Activated B cell treated with CpG ODN at 0.5 μM for 24 hours (primary cell): ENCODE results near the gene GNB1L. TPM values are rescaled to one million over a fixed set of nuclear protein-coding genes. Genes with fewer than 3 reads are reported as not detected.

Experiments
- ATAC-seq: fragments of 200-7000 bp; cut with Tn5 transposase; one replicate; pipeline ENCODE4 v1.10.0; 2021; ENCODE audit warnings: low read depth, mild to moderate bottlenecking, moderate library complexity
- CTCF ChIA-PET: fragments of 350-600 bp; sonication (Branson Sonifier 250); formaldehyde crosslinking; loops from one replicate; lab custom pipeline; 2021; ENCODE audit warnings: antibody characterized with exemption; lab: Charles Lee
- POLR2A ChIA-PET: fragments of 350-600 bp; sonication (Branson Sonifier 250); formaldehyde crosslinking; loops from one replicate; lab custom pipeline; 2021; ENCODE audit warnings: antibody characterized with exemption; lab: Charles Lee
- DNase-seq: peaks from one replicate; pipeline ENCODE4 v3.0.0; 2022
- H3K27ac Mint-ChIP-seq: one replicate; pipeline ENCODE4 v1.8.0; 2020; ENCODE audit warnings: mixed read lengths
- H3K27me3 Mint-ChIP-seq: one replicate; pipeline ENCODE4 v1.8.0; 2021; ENCODE audit warnings: mixed read lengths
- H3K36me3 Mint-ChIP-seq: one replicate; pipeline ENCODE4 v1.8.0; 2021; ENCODE audit warnings: low read depth, mixed read lengths
- H3K4me1 Mint-ChIP-seq: one replicate; pipeline ENCODE4 v1.8.0; 2021; ENCODE audit warnings: mixed read lengths
- H3K4me3 Mint-ChIP-seq: one replicate; pipeline ENCODE4 v1.8.0; 2020; ENCODE audit warnings: mild to moderate bottlenecking, mixed read lengths
- H3K9me3 Mint-ChIP-seq: one replicate; pipeline ENCODE4 v1.8.0; 2020; ENCODE audit warnings: mixed read lengths
- CTCF ChIP-seq: fragments of 200-600 bp; IDR thresholded peaks from one replicate; pipeline ENCODE4 v1.8.0; 2022; ENCODE audit warnings: antibody characterized with exemption, mild to moderate bottlenecking
- intact Hi-C: fragments of 100-400 bp; cut with micrococcal nuclease; formaldehyde crosslinking; loops from one replicate; pipeline ENCODE4 v1.15.1; 2024
- total RNA-seq: library from RNA; stranded (reverse); gene quantifications from 2 replicates; pipeline ENCODE4 v1.2.3, GENCODE V29; 2022

Gene GNB1L
- total RNA-seq, 1 donor from 2014 or later = 6.3 TPM

GRCh38 chr22:19802001-19802893 lies 52.4 kb downstream of the GNB1L start:
- Mint-ChIP-seq H3K36me3 (peaks cover 28% of the 10 kb centered on the region), H3K4me3 (no peak overlapping the region), H3K27ac (no peak overlapping the region), H3K9me3 (no peaks in the 10 kb centered on the region), H3K27me3 (no peaks in the 10 kb centered on the region), H3K4me1 (no peaks in the 10 kb centered on the region)
- ATAC-seq = no peak
- intact Hi-C loops = no loop called here
- POLR2A ChIA-PET = no interaction called here
- TF ChIP-seq CTCF = no peak
- DNase-seq = no peak
- CTCF ChIA-PET = no interaction called here

- Mint-ChIP-seq H3K27me3 (no peaks in the 10 kb centered on the region), H3K9me3 (no peaks in the 10 kb centered on the region), H3K4me1 (no peaks in the 10 kb centered on the region), H3K27ac (no peak overlapping the region), H3K4me3 (no peak overlapping the region), H3K36me3 (peaks cover 24% of the 10 kb centered on the region)
- no peak for TF ChIP-seq CTCF
- DNase-seq (no peak), ATAC-seq (no peak)
- POLR2A ChIA-PET = no interaction called here
- CTCF ChIA-PET = no interaction called here
- intact Hi-C loops = no loop called here
Observed at GRCh38 chr22:19801340-19802000, 53.2 kb downstream of the GNB1L start.

GRCh38 chr22:19800761-19801244 lies 53.9 kb downstream of the GNB1L start:
- intact Hi-C loops = no loop called here
- ChIA-PET CTCF (no interaction called here), POLR2A (interaction anchor here (0.6 kb wide), 1 partner anchor 20 kb away, joined by 3 read pairs; no protein-coding TSS in a partner anchor)
- no peak overlapping the region for H3K27ac Mint-ChIP-seq
- DNase-seq (no peak), ATAC-seq (no peak)
- H3K4me1 Mint-ChIP-seq = no peaks in the 10 kb centered on the region
- H3K27me3 Mint-ChIP-seq = no peaks in the 10 kb centered on the region
- no peak overlapping the region for H3K4me3 Mint-ChIP-seq
- TF ChIP-seq CTCF = no peak
- H3K9me3 Mint-ChIP-seq = no peaks in the 10 kb centered on the region
- peaks cover 21% of the 10 kb centered on the region for H3K36me3 Mint-ChIP-seq

- no peaks in the 10 kb centered on the region for H3K9me3 Mint-ChIP-seq
- H3K4me3 Mint-ChIP-seq = no peak overlapping the region
- H3K36me3 Mint-ChIP-seq = peaks cover 21% of the 10 kb centered on the region
- no peak for TF ChIP-seq CTCF
- intact Hi-C loops = no loop called here
- H3K27me3 Mint-ChIP-seq = no peaks in the 10 kb centered on the region
- ATAC-seq = no peak
- POLR2A ChIA-PET = interaction anchor here (0.6 kb wide), 1 partner anchor 20 kb away, joined by 3 read pairs; no protein-coding TSS in a partner anchor
- no peak overlapping the region for H3K27ac Mint-ChIP-seq
- H3K4me1 Mint-ChIP-seq = no peaks in the 10 kb centered on the region
- CTCF ChIA-PET = no interaction called here
- DNase-seq = no peak
Observed at GRCh38 chr22:19800306-19800705, 54.4 kb downstream of the GNB1L start.
